Stimulated activated CD4-positive, alpha-beta T cell treated with anti-CD3 and anti-CD28 coated beads, Interleukin-2, amount 100 ng/mL, for 4 hours (primary cell): Measurements from ENCODE around the gene PAX2.

Experiments
- DNase-seq: peaks from one replicate; pipeline ENCODE4 v3.0.0-alpha.2; 2020; ENCODE audit warnings: low read depth

The PAX2 gene

GRCh38 chr10:100755821-100756220 lies 10.4 kb downstream of the PAX2 start:
- no peak for DNase-seq

DNA sequence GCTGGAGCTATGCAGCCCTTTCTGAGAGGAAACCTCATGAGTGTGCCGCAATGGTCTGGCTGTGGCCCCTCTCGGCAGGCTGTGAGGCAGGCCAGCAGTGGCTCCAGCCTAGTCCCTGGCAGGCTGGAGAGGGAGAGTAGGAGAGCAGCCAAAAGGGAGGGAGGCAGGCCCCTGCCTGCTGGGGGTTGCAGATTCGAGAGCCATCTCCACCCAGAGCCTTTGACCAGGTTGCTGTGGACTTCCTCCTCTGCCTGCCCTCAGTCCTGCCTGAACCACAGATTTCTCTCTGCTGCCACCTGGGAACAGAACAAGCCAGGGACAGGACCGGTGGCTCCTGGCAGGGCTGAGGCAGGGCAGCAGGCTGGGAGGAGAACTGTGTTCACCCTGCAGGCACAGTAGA lies 13.9 kb downstream of the PAX2 start:
- no peak for DNase-seq

DNA sequence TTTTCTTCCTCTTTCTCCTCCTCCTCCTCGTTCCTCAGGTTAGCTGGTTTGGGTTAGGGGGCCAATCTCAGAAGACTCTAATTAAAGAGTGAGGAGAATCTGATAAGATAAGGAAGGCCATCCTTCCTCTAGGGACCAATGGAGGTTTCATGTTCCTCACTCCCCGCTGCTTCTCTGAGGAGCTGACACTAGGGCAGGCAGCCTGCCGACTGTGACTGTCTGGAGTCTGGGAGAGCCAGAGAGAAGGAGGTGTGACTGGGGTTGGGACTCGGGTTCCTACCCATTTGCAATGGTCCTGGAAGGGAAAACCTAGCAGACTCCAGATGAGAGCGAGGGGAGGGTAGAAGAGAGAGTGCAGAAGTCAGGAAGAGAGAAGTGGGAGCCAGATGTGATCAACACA lies 15.3 kb downstream of the PAX2 start:
- no peak for DNase-seq

- DNase-seq, result no peak
Measured at GRCh38 chr10:100761191-100761590, 15.8 kb downstream of the PAX2 start.

GRCh38 chr10:100763043-100763747 lies 17.8 kb downstream of the PAX2 start:
- DNase-seq, result no peak

DNA sequence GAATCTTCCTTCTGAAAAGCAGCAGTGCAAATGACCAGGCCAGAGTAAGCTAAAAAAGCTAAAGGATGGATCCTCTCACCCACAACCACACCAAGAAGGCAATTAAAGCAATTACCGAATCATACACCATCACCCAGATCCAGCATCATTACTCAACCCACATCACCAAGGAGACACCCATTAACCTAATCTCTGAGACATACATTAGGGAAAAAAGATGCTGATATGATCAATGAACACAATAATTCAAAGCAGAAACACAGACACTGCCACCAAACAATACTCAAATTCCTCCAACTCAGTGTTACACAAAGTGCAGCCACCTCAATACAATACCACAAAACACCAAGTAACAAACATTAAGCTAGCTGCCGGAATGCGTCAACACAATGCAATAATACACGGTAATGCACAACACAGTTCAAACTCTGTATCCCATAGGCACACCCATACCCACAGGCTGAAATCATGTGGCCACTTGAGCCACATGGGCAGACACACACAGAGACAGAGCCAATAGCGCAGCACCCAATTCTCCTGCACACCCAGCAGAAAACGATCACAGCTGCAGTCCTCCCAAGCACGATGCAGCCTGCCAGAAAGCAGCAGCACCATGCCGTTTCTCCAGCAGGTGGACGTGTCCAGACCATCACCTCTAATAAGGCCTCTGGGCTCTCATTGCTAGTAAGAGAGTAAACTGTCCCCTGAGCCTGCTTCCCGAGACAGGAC lies 21.5 kb downstream of the PAX2 start:
- DNase-seq, result no peak

DNA sequence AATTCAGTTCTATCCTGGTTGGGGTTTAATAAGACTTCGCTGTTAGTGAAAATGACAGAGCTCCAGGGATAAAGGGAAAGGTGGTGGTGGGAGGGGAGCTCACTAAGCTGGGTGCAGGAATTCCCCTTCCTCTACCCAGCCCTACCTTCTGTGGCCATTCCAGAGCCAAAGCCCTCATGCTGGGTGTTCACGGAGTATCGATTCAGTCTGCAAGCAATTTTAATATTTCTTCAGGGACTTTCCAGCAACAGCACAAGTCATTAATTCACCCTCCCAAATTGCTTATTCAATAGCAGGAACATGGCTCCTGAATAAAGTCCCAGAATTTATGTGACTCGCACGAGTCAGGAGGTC lies 22.0 kb downstream of the PAX2 start:
- no peak for DNase-seq

DNA sequence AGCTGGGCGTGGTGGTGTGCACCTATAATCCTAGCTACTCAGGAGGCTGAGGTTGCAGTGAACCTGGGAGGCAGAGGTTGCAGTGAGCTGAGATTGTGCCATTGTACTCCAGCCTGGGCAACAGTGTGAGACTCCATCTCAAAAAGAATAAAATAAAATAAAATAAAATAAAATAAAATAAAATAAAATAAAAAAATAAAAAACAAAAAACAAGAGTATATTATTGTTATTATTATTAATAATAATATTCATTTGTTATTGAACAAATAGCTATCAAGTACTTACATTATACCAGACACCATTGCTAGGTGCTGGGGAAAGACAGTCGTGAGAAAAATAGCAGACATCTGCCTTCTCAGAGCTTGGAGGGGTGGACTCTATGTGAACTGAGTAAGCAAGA lies 24.1 kb downstream of the PAX2 start:
- DNase-seq, result no peak

- DNase-seq, result no peak
Measured at GRCh38 chr10:100773646-100774045, 28.3 kb downstream of the PAX2 start.

- DNase-seq, result no peak
Measured at GRCh38 chr10:100774223-100774622, 28.8 kb downstream of the PAX2 start.

- no peak for DNase-seq
Measured at GRCh38 chr10:100774876-100775275, 29.5 kb downstream of the PAX2 start.

GRCh38 chr10:100775386-100775785 lies 30.0 kb downstream of the PAX2 start:
- DNase-seq, result no peak

- DNase-seq, result no peak
Measured at GRCh38 chr10:100775871-100776270, 30.5 kb downstream of the PAX2 start.

GRCh38 chr10:100776671-100777070 lies 31.3 kb downstream of the PAX2 start:
- DNase-seq, result no peak

DNA sequence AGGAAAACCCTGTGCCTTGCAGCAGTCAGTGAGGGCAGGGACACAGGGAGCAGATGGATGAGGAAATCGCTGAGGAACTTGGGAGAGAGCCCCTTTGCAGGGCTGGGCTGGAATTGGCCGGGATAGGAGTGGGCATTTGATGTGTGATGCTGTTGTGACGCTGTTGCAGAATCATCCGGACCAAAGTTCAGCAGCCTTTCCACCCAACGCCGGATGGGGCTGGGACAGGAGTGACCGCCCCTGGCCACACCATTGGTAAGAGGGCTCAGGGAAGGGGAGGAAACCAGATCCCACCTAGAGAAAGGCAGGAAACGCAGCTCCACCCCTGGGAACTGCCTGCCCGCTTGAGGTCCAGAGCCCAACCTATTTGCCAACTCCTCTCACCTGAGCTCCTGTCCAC lies 33.9 kb downstream of the PAX2 start:
- no peak for DNase-seq

GRCh38 chr10:100780324-100780723 lies 34.9 kb downstream of the PAX2 start:
- DNase-seq, result no peak

GRCh38 chr10:100781145-100781665 lies 35.8 kb downstream of the PAX2 start:
- no peak for DNase-seq

DNA sequence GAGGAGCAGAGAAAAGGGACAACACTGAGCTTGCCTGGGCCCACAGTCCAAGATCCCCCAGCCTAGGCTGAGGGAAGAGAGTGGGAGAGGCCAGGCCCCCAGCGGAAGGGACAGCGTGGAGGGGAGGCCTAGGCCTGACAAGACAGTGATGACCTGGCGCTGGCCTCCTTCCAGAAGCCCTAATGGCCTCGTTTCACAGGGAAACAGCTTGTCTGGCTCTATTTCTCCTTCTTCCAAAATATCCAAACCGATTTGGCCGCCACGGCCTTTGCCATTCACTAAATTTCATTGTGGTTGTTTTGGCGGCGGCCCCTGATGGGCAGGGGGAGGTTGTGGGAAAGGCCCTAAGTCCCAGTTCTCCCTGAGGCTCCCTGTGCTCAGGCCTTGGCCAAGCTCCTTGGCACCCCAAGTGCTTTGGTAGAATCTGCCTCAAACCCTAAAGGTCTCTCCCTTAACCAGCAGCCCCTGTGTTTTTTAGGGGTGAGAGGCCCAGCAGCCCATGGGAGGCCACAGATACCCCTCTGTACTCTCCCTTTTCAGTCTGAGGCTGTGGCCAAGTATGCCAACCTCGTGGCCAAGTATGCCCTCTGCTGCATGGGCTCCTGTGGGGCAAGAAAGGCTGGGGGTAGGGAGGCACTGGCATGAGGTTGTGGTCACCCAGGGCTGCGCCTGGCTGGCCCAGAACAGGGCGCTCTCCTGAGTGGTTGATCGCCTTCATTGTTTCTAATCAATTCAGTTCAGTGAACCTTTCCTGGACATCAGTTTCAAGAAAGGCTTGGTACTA lies 37.3 kb downstream of the PAX2 start:
- no peak for DNase-seq

GRCh38 chr10:100784126-100784525 lies 38.7 kb downstream of the PAX2 start:
- no peak for DNase-seq

- no peak for DNase-seq
Measured at GRCh38 chr10:100786591-100786990, 41.2 kb downstream of the PAX2 start.

DNA sequence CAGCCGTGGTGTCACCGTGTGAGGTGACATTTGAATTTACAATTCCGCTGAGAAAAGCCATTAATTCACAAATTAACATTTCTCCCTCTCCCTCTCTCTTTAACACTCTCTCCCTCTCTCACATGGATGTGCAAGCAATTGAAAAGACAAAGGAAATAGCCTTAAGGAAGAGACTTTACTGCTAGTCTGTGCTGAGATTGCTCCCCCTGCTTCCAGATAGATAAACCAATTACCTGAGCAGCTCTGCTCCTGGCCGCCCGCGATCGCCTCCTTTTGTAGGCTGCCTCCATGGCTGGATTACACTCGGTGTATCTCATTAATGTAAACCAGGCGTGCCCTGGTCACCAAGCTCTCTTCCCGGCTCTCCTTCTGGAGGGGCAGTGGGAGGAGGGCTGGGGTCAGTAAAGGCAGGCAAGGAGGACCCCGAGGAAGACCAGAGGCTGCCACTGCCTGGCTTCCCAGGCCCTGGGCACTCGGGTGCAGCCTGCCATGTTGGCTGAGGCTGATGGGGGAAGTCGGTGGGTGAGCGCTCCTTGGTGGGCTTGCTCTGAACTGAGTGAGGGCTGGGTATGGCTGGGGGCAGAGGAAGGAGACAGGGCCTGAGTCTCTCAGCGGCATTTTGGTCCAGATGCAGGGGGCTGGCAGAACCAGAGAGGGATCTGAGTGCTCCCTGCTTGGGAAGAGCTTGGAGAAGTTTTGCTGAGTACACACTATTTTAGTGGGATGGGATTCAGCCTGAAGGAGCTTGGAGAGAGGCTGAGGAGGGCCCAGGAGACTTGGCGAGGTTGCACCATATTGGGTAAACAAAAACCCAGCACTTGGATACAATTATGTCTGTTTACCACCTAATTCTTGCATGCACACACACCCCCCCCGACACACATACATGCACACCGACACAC lies 42.9 kb downstream of the PAX2 start:
- DNase-seq, result no peak

- no peak for DNase-seq
Measured at GRCh38 chr10:100790761-100791208, 45.4 kb downstream of the PAX2 start.
